HCT116 (cell line): Measurements from ENCODE around the gene MYLK3. TPM values are rescaled to one million over a fixed set of nuclear protein-coding genes. Genes with fewer than 3 reads are reported as not detected.

Source experiments
- ATAC-seq: fragments of 200-7000 bp; cut with Tn5 transposase; 2 replicates; pipeline ENCODE4 v1.9.1; 2020; ENCODE audit warnings: mild to moderate bottlenecking, moderate library complexity
- BruUV-seq: library from RNA; stranded (reverse); fragments of 400-500 nt; replicated peaks from 2 replicates; lab custom pipeline; 2021; lab: Mats Ljungman, UMichigan
- CTCF ChIA-PET: fragments of 300-600 bp; sonication (Branson Sonifier 250); formaldehyde crosslinking; loops from one replicate; lab custom pipeline; 2021; ENCODE audit warnings: antibody characterized with exemption; lab: Charles Lee
- POLR2A ChIA-PET: fragments of 300-600, 350-600 bp; sonication (Branson Sonifier 250); formaldehyde crosslinking; loops from one replicate; lab custom pipeline; 2021; ENCODE audit warnings: antibody characterized with exemption; lab: Charles Lee
- RAD21 ChIA-PET, 2 experiments: fragments of 300-600 bp; sonication (Branson Sonifier 250); formaldehyde crosslinking; loops; one replicate each; lab custom pipeline; 2023; ENCODE audit warnings: low total read pairs in 2 of 2; ENCODE audit not compliant: uncharacterized antibody in 2 of 2, unreplicated experiment in 2 of 2, low non-redundant PET in 1 of 2; lab: Charles Lee
- DNase-seq: peaks from one replicate; pipeline ENCODE4 v3.0.0-alpha.2; 2010; ENCODE audit warnings: low read depth, low spot score
- H2AFZ ChIP-seq: fragments of 200-600 bp; shearing (Covaris generic), sonication (generic); 2 replicates; pipeline ENCODE4 v1.6.1; 2017; ENCODE audit warnings: low read depth, mixed run types, mixed read lengths, antibody characterized with exemption, low read length; ENCODE audit not compliant: poor library complexity, severe bottlenecking
- H3K27ac ChIP-seq: 2 replicates; pipeline ENCODE4 v1.5.1; 2012; ENCODE audit warnings: low read depth, low read length
- H3K27me3 ChIP-seq: fragments of 200-600 bp; sonication (generic); 2 replicates; pipeline ENCODE4 v1.6.1; 2016; ENCODE audit warnings: mixed run types, low read length, mixed read lengths; ENCODE audit not compliant: insufficient read depth
- H3K36me3 ChIP-seq, 2 experiments: fragments of 200-500 bp in 1 of 2; fragments of 200-600 bp in 1 of 2; sonication (Bioruptor generic) in 1 of 2; sonication (generic) in 1 of 2; 2 replicates each; pipeline versions ENCODE4 v1.5.1 to v1.6.1; 2014 to 2016; ENCODE audit warnings: low read length in 2 of 2, inconsistent platforms in 1 of 2, mixed read lengths in 1 of 2, mixed run types in 1 of 2; ENCODE audit not compliant: insufficient read depth in 2 of 2, control insufficient read depth in 1 of 2
- H3K4me1 ChIP-seq, 2 experiments: fragments of 200-600 bp in 1 of 2; sonication (generic) in 1 of 2; 2 replicates each; pipeline versions ENCODE4 v1.5.1 to v1.6.1; 2012 to 2017; ENCODE audit warnings: low read length in 2 of 2, inconsistent platforms in 1 of 2, mild to moderate bottlenecking in 1 of 2, mixed read lengths in 1 of 2, mixed run types in 1 of 2, moderate library complexity in 1 of 2; ENCODE audit not compliant: insufficient read depth in 2 of 2, control insufficient read depth in 1 of 2
- H3K4me2 ChIP-seq: fragments of 200-600 bp; sonication (generic); 2 replicates; pipeline ENCODE4 v1.6.1; 2017; ENCODE audit warnings: mixed run types, low read length, mixed read lengths
- H3K4me3 ChIP-seq, 2 experiments: fragments of 200-600 bp in 1 of 2; sonication (generic) in 1 of 2; replicated peaks in 1 of 2; 2 replicates each; pipeline ENCODE4 v1.5.1; 2011 to 2016; ENCODE audit warnings: low read length in 2 of 2, control low read depth in 1 of 2, low read depth in 1 of 2, mild to moderate bottlenecking in 1 of 2, mixed read lengths in 1 of 2, mixed run types in 1 of 2
- H3K79me2 ChIP-seq: fragments of 200-600 bp; sonication (generic); 2 replicates; pipeline ENCODE4 v1.6.1; 2017; ENCODE audit warnings: mild to moderate bottlenecking, mixed run types, low read length, moderate library complexity, mixed read lengths; ENCODE audit not compliant: insufficient read depth
- H3K9ac ChIP-seq: fragments of 200-600 bp; sonication (generic); 2 replicates; pipeline ENCODE4 v1.6.1; 2016; ENCODE audit warnings: low read length, mixed read lengths
- H3K9me2 ChIP-seq: fragments of 200-600 bp; sonication (generic), shearing (Covaris generic); 2 replicates; pipeline ENCODE4 v1.6.1; 2017; ENCODE audit warnings: mixed run types, mild to moderate bottlenecking, moderate library complexity; ENCODE audit not compliant: insufficient read depth
- H3K9me3 ChIP-seq, 2 experiments: fragments of 200-500 bp in 1 of 2; fragments of 200-600 bp in 1 of 2; sonication (Bioruptor generic) in 1 of 2; sonication (generic) in 1 of 2; 2 replicates each; pipeline ENCODE4 v1.6.1; 2014 to 2017; ENCODE audit warnings: low read length in 2 of 2, mixed read lengths in 2 of 2, inconsistent platforms in 1 of 2, low read depth in 1 of 2, mild to moderate bottlenecking in 1 of 2, mixed run types in 1 of 2, moderate library complexity in 1 of 2; ENCODE audit not compliant: control insufficient read depth in 1 of 2, insufficient read depth in 1 of 2
- H4K20me1 ChIP-seq: fragments of 200-600 bp; sonication (generic), shearing (Covaris generic); 2 replicates; pipeline ENCODE4 v1.6.1; 2017; ENCODE audit warnings: mixed run types, mild to moderate bottlenecking, moderate library complexity; ENCODE audit not compliant: insufficient read depth
- ATF3 ChIP-seq: IDR thresholded peaks from 2 replicates; pipeline ENCODE4 v1.6.1; 2012
- CBX3 ChIP-seq: IDR thresholded peaks from 2 replicates; pipeline ENCODE4 v1.6.1; 2012; ENCODE audit warnings: low read depth
- ELF1 ChIP-seq: IDR thresholded peaks from 2 replicates; pipeline ENCODE4 v1.6.1; 2012; ENCODE audit warnings: low read depth, borderline replicate concordance
- EZH2 ChIP-seq: fragments of 200-600 bp; sonication (generic); IDR thresholded peaks from 2 replicates; pipeline ENCODE4 v1.6.1; 2017; ENCODE audit warnings: antibody characterized with exemption, mixed run types
- EZH2phosphoT487 ChIP-seq: fragments of 200-600 bp; IDR thresholded peaks from 2 replicates; pipeline ENCODE4 v1.6.1; 2018; ENCODE audit warnings: antibody characterized with exemption, borderline replicate concordance
- FOSL1 ChIP-seq: IDR thresholded peaks from 2 replicates; pipeline ENCODE4 v1.6.1; 2012; ENCODE audit warnings: low read depth
- MAX ChIP-seq: IDR thresholded peaks from 2 replicates; pipeline ENCODE4 v1.6.1; 2012
- POLR2A ChIP-seq: IDR thresholded peaks from 2 replicates; pipeline ENCODE4 v1.7.0; 2011; ENCODE audit warnings: borderline replicate concordance; ENCODE audit not compliant: insufficient read depth, insufficient read length; ENCODE audit errors: extremely low read depth
- RAD21 ChIP-seq: IDR thresholded peaks from 2 replicates; pipeline ENCODE4 v1.6.1; 2012; ENCODE audit warnings: low read depth, mild to moderate bottlenecking
- SIN3A ChIP-seq: IDR thresholded peaks from 2 replicates; pipeline ENCODE4 v1.6.1; 2012; ENCODE audit warnings: low read depth
- SP1 ChIP-seq: IDR thresholded peaks from 2 replicates; pipeline ENCODE4 v1.6.1; 2012; ENCODE audit warnings: low read depth
- SRF ChIP-seq: IDR thresholded peaks from 2 replicates; pipeline ENCODE4 v1.6.1; 2012; ENCODE audit warnings: low read depth
- TCF7L2 ChIP-seq: IDR thresholded peaks from 2 replicates; pipeline ENCODE4 v1.7.0; 2011; ENCODE audit warnings: borderline replicate concordance, inconsistent platforms; ENCODE audit not compliant: insufficient read depth, insufficient read length; ENCODE audit errors: extremely low read depth
- YY1 ChIP-seq: IDR thresholded peaks from 2 replicates; pipeline ENCODE4 v1.6.1; 2011; ENCODE audit warnings: low read length, low read depth, moderate library complexity, mild to moderate bottlenecking; ENCODE audit not compliant: insufficient replicate concordance; ENCODE audit errors: extremely low read depth
- ZFX ChIP-seq: fragments of 450-650 bp; IDR thresholded peaks from 2 replicates; pipeline ENCODE4 v1.6.1; 2017
- intact Hi-C: fragments of 100-400 bp; cut with micrococcal nuclease; formaldehyde crosslinking; loops from 2 replicates; pipeline ENCODE4 v1.10.0; 2022
- total RNA-seq: library from RNA; stranded (reverse); gene quantifications from one replicate; pipeline ENCODE4 v1.2.1, GENCODE V29; 2021; ENCODE audit not compliant: unreplicated experiment

Gene MYLK3
- total RNA-seq, 1 experiment from 2014 or later, result 0.22 TPM

GRCh38 chr16:46700048-46700447 lies 48.1 kb downstream of the MYLK3 start:
- POLR2A ChIA-PET, result interaction anchor here (1.0 kb wide), 1 partner anchor 10 kb away, joined by 3 read pairs; the partner anchor contains the start of gene ORC6
- CTCF ChIA-PET, result no interaction called here
- intact Hi-C loops, result no loop called here
- H3K4me2 ChIP-seq, result no peak overlapping the region
- no TSS peak for BruUV-seq
- no peak overlapping the region for H3K9ac ChIP-seq
- H3K36me3 ChIP-seq, result peaks cover 32% of the 10 kb centered on the region in 2 experiments
- no peaks in the 10 kb centered on the region for H3K4me1 ChIP-seq
- ATAC-seq (no peak), DNase-seq (no peak)
- H4K20me1 ChIP-seq, result no peaks in the 10 kb centered on the region
- no peaks in the 10 kb centered on the region for H3K9me2 ChIP-seq
- RAD21 ChIA-PET, result no interaction called here
- H3K27ac ChIP-seq, result no peak overlapping the region
- TF ChIP-seq TCF7L2 (no peak), POLR2A (no peak)
- H3K4me3 ChIP-seq, result no peak overlapping the region
- no peaks in the 10 kb centered on the region for H3K27me3 ChIP-seq
- H3K79me2 ChIP-seq, result no peaks in the 10 kb centered on the region
- H3K9me3 ChIP-seq, result no peaks in the 10 kb centered on the region
- H2AFZ ChIP-seq, result no peak overlapping the region

- Histone ChIP-seq H3K9me2 (no peaks in the 10 kb centered on the region), H3K27ac (no peak overlapping the region), H2AFZ (no peak overlapping the region), H4K20me1 (no peaks in the 10 kb centered on the region), H3K9ac (no peak overlapping the region), H3K79me2 (peaks cover 14% of the 10 kb centered on the region), H3K4me2 (no peak overlapping the region), H3K27me3 (no peaks in the 10 kb centered on the region), H3K9me3 (no peaks in the 10 kb centered on the region), H3K36me3 (peaks cover 44 to 46% of the 10 kb centered on the region in 2 experiments), H3K4me1 (no peaks in the 10 kb centered on the region), H3K4me3 (no peak overlapping the region)
- ChIA-PET CTCF (no interaction called here), POLR2A (no interaction called here), RAD21 (no interaction called here)
- intact Hi-C loops, result no loop called here
- BruUV-seq, result no TSS peak
- TF ChIP-seq FOSL1, result no peak
- DNase-seq, result no peak
- no peak for ATAC-seq
Measured at GRCh38 chr16:46696957-46697356, 51.2 kb downstream of the MYLK3 start.

GRCh38 chr16:46695937-46696336 lies 52.2 kb downstream of the MYLK3 start:
- H3K36me3 ChIP-seq, result peaks cover 52 to 56% of the 10 kb centered on the region in 2 experiments
- no peak for TF ChIP-seq TCF7L2
- TF ChIP-seq RAD21, result no peak
- TF ChIP-seq SIN3A, result no peak
- TF ChIP-seq ZFX, result no peak
- no peak for TF ChIP-seq EZH2
- no peak for TF ChIP-seq SP1
- TF ChIP-seq CBX3, result no peak
- TF ChIP-seq EZH2phosphoT487, result no peak
- no peak for TF ChIP-seq FOSL1
- no peak for TF ChIP-seq ATF3
- TF ChIP-seq MAX, result no peak
- no peak for TF ChIP-seq ELF1
- TF ChIP-seq POLR2A, result no peak
- TF ChIP-seq YY1, result no peak
- TF ChIP-seq SRF, result no peak

More at GRCh38 chr16:46695937-46696336, 52.2 kb downstream of the MYLK3 start:
- Histone ChIP-seq H3K79me2 (peaks cover 24% of the 10 kb centered on the region), H2AFZ (no peak overlapping the region), H3K9ac (no peak overlapping the region), H4K20me1 (no peaks in the 10 kb centered on the region), H3K27me3 (no peaks in the 10 kb centered on the region), H3K4me2 (no peak overlapping the region), H3K9me2 (no peaks in the 10 kb centered on the region), H3K27ac (no peak overlapping the region), H3K4me1 (peaks cover 5% of the 10 kb centered on the region in 2 experiments; a peak in 2 of 4 replicates), H3K4me3 (no peak overlapping the region), H3K9me3 (no peaks in the 10 kb centered on the region)
- ATAC-seq, result no peak
- ChIA-PET POLR2A (no interaction called here), CTCF (no interaction called here), RAD21 (no interaction called here)
- no TSS peak for BruUV-seq
- no peak for DNase-seq
- intact Hi-C loops, result no loop called here
